GM12878 (cell line): ENCODE data around the gene S100B.

ENCODE experiments used
- BRCA1 ChIP-seq: IDR thresholded peaks from 2 replicates; pipeline ENCODE4 v1.6.1; 2011; ENCODE audit warnings: low read depth, low read length, improper control_type of control experiment
- CEBPB ChIP-seq, 2 experiments: fragments of 150-350 bp in 1 of 2; IDR thresholded peaks; 2 replicates each; pipeline ENCODE4 v1.6.1; 2012 to 2014; ENCODE audit warnings: low read depth in 2 of 2, low read length in 2 of 2, borderline replicate concordance in 1 of 2, inconsistent platforms in 1 of 2
- CTCF ChIP-seq, 3 experiments: IDR thresholded peaks in 2 of 3; conservative IDR thresholded peaks in 1 of 3; 2 replicates each; pipeline ENCODE4 v1.5.1; 2011; ENCODE audit warnings: low read depth in 3 of 3, low read length in 3 of 3, mild to moderate bottlenecking in 3 of 3, control low read depth in 2 of 3, moderate library complexity in 2 of 3, inconsistent platforms in 1 of 3, mixed read lengths in 1 of 3; ENCODE audit not compliant: control insufficient read depth in 2 of 3, insufficient read depth in 1 of 3; ENCODE audit errors: extremely low read depth in 1 of 3
- EZH2 ChIP-seq: IDR thresholded peaks from 2 replicates; pipeline ENCODE4 v1.6.1; 2012; ENCODE audit warnings: low read depth, mild to moderate bottlenecking, control low read depth, inconsistent platforms, low read length, borderline replicate concordance; ENCODE audit not compliant: control insufficient read depth
- GABPA ChIP-seq: IDR thresholded peaks from 2 replicates; pipeline ENCODE4 v1.6.1; 2014; ENCODE audit warnings: antibody characterized with exemption, low read depth, mild to moderate bottlenecking, inconsistent platforms
- HDAC2 ChIP-seq: fragments of 200-600 bp; sonication (generic); IDR thresholded peaks from 2 replicates; pipeline ENCODE4 v1.6.1; 2017
- MYC ChIP-seq: IDR thresholded peaks from 2 replicates; pipeline ENCODE4 v1.6.1; 2011; ENCODE audit warnings: mild to moderate bottlenecking, low read length, moderate library complexity, inconsistent platforms; ENCODE audit not compliant: insufficient read depth, insufficient replicate concordance, insufficient read length, severe bottlenecking
- NBN ChIP-seq: fragments of 450-650 bp; IDR thresholded peaks from 2 replicates; pipeline ENCODE4 v1.6.1; 2016
- POLR2AphosphoS5 ChIP-seq: IDR thresholded peaks from 2 replicates; pipeline ENCODE4 v1.6.1; 2011; ENCODE audit warnings: mild to moderate bottlenecking, low read length, inconsistent platforms
- SKIL ChIP-seq: fragments of 450-650 bp; IDR thresholded peaks from 2 replicates; pipeline ENCODE4 v1.6.1; 2017; ENCODE audit warnings: mild to moderate bottlenecking, low read depth, inconsistent platforms; ENCODE audit not compliant: poor library complexity, severe bottlenecking
- TAF1 ChIP-seq: IDR thresholded peaks from 2 replicates; pipeline ENCODE4 v1.6.1; 2011; ENCODE audit warnings: mild to moderate bottlenecking, low read depth, low read length, borderline replicate concordance
- TCF12 ChIP-seq: IDR thresholded peaks from 2 replicates; pipeline ENCODE4 v1.6.1; 2011; ENCODE audit warnings: low read depth, mild to moderate bottlenecking, low read length
- TF ChIP-seq, protein P1 (sequence below): fragments of 450-650 bp; formaldehyde crosslinking; IDR thresholded peaks from 2 replicates; pipeline ENCODE4 v1.5.0; 2022; ENCODE audit warnings: mild to moderate bottlenecking, missing genetic modification characterization
- TF ChIP-seq, protein P2 (sequence below): IDR thresholded peaks from 2 replicates; pipeline ENCODE4 v1.6.1; 2011; ENCODE audit warnings: low read depth, low read length, improper control_type of control experiment, borderline replicate concordance

DNA sequence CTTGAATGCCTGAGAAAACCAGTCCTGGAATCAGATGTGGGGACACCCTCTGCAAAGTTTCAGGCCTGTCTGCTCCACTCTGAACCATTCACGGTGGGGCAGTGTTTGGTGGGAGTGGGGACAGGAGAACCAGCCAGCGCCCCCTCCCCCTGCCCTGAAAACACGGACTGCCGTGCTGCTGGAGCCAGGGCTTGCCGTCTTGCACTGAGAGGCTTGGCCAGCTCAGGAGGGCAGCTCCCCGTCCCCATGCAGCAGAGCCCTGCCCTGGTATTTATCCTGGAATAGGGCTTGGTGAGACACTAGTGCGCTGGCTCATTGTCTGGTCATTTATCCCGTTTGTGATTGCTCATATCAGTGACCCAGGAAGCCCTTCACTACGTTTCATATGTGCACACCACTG, 3.9 kb downstream of the S100B start:
- TF ChIP-seq CTCF (IDR thresholded peaks at IDR 0.05 in 2 of 3, conservative IDR thresholded peaks at IDR 0.05 in 1 of 3; ENCODE audit: control insufficient read depth in 2 of 3, extremely low read depth in 1 of 3, insufficient read depth in 1 of 3, low read depth in 3 of 3, low read length in 3 of 3) = no peak
- no peak for TF ChIP-seq SKIL
- TF ChIP-seq BRCA1 = no peak
- no peak for TF ChIP-seq CEBPB (IDR thresholded peaks at IDR 0.05; ENCODE audit: borderline replicate concordance in 1 of 2, low read depth in 2 of 2, low read length in 2 of 2)
- no peak for TF ChIP-seq HDAC2
- TF ChIP-seq, protein P1, sequence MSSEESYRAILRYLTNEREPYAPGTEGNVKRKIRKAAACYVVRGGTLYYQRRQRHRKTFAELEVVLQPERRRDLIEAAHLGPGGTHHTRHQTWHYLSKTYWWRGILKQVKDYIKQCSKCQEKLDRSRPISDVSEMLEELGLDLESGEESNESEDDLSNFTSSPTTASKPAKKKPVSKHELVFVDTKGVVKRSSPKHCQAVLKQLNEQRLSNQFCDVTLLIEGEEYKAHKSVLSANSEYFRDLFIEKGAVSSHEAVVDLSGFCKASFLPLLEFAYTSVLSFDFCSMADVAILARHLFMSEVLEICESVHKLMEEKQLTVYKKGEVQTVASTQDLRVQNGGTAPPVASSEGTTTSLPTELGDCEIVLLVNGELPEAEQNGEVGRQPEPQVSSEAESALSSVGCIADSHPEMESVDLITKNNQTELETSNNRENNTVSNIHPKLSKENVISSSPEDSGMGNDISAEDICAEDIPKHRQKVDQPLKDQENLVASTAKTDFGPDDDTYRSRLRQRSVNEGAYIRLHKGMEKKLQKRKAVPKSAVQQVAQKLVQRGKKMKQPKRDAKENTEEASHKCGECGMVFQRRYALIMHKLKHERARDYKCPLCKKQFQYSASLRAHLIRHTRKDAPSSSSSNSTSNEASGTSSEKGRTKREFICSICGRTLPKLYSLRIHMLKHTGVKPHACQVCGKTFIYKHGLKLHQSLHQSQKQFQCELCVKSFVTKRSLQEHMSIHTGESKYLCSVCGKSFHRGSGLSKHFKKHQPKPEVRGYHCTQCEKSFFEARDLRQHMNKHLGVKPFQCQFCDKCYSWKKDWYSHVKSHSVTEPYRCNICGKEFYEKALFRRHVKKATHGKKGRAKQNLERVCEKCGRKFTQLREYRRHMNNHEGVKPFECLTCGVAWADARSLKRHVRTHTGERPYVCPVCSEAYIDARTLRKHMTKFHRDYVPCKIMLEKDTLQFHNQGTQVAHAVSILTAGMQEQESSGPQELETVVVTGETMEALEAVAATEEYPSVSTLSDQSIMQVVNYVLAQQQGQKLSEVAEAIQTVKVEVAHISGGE (CRISPR knock-in tag) = no peak
- TF ChIP-seq TAF1 = no peak
- TF ChIP-seq NBN = no peak
- no peak for TF ChIP-seq EZH2
- TF ChIP-seq POLR2AphosphoS5 = no peak
- TF ChIP-seq, protein P2, sequence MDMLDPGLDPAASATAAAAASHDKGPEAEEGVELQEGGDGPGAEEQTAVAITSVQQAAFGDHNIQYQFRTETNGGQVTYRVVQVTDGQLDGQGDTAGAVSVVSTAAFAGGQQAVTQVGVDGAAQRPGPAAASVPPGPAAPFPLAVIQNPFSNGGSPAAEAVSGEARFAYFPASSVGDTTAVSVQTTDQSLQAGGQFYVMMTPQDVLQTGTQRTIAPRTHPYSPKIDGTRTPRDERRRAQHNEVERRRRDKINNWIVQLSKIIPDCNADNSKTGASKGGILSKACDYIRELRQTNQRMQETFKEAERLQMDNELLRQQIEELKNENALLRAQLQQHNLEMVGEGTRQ = no peak
- TF ChIP-seq MYC = no peak
- no peak for TF ChIP-seq GABPA
- TF ChIP-seq TCF12 = no peak
